ENCODE results near the gene NPHP4. TPM values are rescaled to one million over a fixed set of nuclear protein-coding genes. Genes with fewer than 3 reads are reported as not detected.

NPHP4 gene
- total RNA-seq, 1 experiment from 2014 or later = 20.0 TPM

DNA sequence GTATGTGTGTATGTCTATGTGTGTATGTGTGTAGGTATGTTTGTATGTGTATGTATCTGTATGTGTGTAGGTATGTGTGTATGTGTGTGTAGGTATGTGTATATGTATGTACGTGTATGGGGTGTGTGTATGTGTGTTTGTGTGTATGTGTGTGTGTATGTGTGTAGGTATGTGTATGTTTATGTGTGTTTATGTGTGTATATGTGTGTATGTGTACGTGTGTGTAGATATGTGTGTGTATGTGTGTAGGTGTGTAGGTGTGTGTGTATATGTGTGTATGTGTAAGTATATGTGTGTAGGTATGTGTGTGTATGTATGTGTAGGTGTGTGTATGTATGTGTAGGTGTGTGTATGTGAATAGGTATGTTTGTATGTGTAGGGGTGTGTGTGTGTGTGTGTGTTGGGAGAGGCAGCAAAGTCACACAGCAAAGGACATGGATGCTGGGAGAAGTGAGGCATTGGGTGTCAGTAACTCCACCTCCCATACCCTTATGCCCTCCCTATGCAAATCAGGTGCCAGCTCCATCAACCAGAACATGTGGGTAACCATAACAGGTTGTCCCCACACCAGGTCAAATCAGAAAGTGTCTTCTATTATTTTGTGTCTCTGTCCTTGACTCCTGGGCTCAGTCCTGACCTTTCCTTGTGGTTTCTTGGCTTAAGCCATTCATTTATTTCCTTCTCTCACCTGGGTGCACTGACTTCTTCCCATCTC is 38.5 kb upstream of the NPHP4 start:
- Histone ChIP-seq H3K9me2 (ENCODE audit: insufficient read depth) (no peaks in the 10 kb centered on the region), H3K4me1 (ENCODE audit: control insufficient read depth in 1 of 2, insufficient read depth in 2 of 2, low read length in 2 of 2) (peaks cover 6 to 14% of the 10 kb centered on the region in 2 experiments; a peak in 3 of 4 replicates), H3K4me2 (ENCODE audit: low read length) (no peak overlapping the region), H2AFZ (ENCODE audit: low read depth, low read length, poor library complexity, severe bottlenecking) (no peak overlapping the region), H3K27ac (ENCODE audit: low read depth, low read length) (no peak overlapping the region), H3K36me3 (ENCODE audit: control insufficient read depth in 1 of 2, insufficient read depth in 2 of 2, low read length in 2 of 2) (no peaks in the 10 kb centered on the region), H3K9ac (ENCODE audit: low read length) (no peak overlapping the region), H3K27me3 (ENCODE audit: insufficient read depth, low read length) (no peaks in the 10 kb centered on the region), H3K4me3 (replicated peaks in 1 of 2; ENCODE audit: low read depth in 1 of 2, low read length in 2 of 2) (no peak overlapping the region), H3K9me3 (ENCODE audit: control insufficient read depth in 1 of 2, insufficient read depth in 1 of 2, low read depth in 1 of 2, low read length in 2 of 2) (no peaks in the 10 kb centered on the region), H4K20me1 (ENCODE audit: insufficient read depth) (no peaks in the 10 kb centered on the region), H3K79me2 (ENCODE audit: insufficient read depth, low read length) (no peaks in the 10 kb centered on the region)
- DNase-seq (ENCODE audit: low read depth, low spot score) (no peak), ATAC-seq (no peak)
- CTCF ChIA-PET = no interaction called here
- TSS peak; percentile 34 for BruUV-seq (replicated peaks)
- RAD21 ChIA-PET (ENCODE audit: low non-redundant PET in 1 of 2, low total read pairs in 2 of 2, uncharacterized antibody in 2 of 2, unreplicated experiment in 2 of 2) = no interaction called here
- intact Hi-C loops (cut with micrococcal nuclease) = no loop called here
- POLR2A ChIA-PET = no interaction called here
- TF ChIP-seq RAD21 (IDR thresholded peaks at IDR 0.05; ENCODE audit: low read depth) (no peak), POLR2A (IDR thresholded peaks at IDR 0.05; ENCODE audit: borderline replicate concordance, extremely low read depth, insufficient read depth, insufficient read length) (no peak), CBX3 (IDR thresholded peaks at IDR 0.05; ENCODE audit: low read depth) (no peak), POLR2AphosphoS5 (IDR thresholded peaks at IDR 0.05; ENCODE audit: low read depth, low read length) (no peak), ZNF274 (IDR thresholded peaks at IDR 0.05; ENCODE audit: low read depth, low read length) (no peak), SRF (IDR thresholded peaks at IDR 0.05; ENCODE audit: low read depth) (no peak), ELF1 (IDR thresholded peaks at IDR 0.05; ENCODE audit: borderline replicate concordance, low read depth) (no peak), SP1 (IDR thresholded peaks at IDR 0.05; ENCODE audit: low read depth) (no peak)
- TF ChIP-seq, protein P1, sequence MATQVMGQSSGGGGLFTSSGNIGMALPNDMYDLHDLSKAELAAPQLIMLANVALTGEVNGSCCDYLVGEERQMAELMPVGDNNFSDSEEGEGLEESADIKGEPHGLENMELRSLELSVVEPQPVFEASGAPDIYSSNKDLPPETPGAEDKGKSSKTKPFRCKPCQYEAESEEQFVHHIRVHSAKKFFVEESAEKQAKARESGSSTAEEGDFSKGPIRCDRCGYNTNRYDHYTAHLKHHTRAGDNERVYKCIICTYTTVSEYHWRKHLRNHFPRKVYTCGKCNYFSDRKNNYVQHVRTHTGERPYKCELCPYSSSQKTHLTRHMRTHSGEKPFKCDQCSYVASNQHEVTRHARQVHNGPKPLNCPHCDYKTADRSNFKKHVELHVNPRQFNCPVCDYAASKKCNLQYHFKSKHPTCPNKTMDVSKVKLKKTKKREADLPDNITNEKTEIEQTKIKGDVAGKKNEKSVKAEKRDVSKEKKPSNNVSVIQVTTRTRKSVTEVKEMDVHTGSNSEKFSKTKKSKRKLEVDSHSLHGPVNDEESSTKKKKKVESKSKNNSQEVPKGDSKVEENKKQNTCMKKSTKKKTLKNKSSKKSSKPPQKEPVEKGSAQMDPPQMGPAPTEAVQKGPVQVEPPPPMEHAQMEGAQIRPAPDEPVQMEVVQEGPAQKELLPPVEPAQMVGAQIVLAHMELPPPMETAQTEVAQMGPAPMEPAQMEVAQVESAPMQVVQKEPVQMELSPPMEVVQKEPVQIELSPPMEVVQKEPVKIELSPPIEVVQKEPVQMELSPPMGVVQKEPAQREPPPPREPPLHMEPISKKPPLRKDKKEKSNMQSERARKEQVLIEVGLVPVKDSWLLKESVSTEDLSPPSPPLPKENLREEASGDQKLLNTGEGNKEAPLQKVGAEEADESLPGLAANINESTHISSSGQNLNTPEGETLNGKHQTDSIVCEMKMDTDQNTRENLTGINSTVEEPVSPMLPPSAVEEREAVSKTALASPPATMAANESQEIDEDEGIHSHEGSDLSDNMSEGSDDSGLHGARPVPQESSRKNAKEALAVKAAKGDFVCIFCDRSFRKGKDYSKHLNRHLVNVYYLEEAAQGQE (IDR thresholded peaks at IDR 0.05; ENCODE audit: low read depth) = no peak
